Measurements from ENCODE around the gene ESR1. TPM values are rescaled to one million over a fixed set of nuclear protein-coding genes. Genes with fewer than 3 reads are reported as not detected.
A peak's percentile ranks its signal among the peaks of the same experiment; 100 is the strongest.

The ESR1 gene
- total RNA-seq, 6 donors from 2014 or later: 0.91 to 4.7 (median 2.8) TPM

DNA sequence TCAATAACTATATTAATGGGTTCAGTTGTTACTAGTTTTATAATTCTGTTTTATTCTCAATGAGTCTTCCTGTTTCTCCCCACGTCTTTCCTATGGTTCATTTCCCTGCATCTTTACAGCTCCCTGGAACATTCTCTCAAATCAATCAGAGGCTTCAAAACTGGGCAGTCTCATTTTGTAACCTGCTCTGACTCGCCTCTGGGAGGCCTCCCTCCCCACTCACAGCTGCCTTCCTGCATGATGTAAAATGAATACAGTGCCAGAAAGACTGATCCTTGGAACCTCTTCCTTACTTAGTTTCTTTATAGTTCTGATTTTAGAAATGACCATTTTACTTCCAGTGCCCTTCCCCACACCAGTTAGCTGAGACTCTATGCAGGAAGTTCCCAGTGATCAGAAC lies 103.9 kb downstream of the ESR1 start:
- TF ChIP-seq CTCF (IDR thresholded peaks at IDR 0.05): no peak
- TF ChIP-seq POLR2A (IDR thresholded peaks at IDR 0.05): no peak
- no peak for TF ChIP-seq EP300 (IDR thresholded peaks at IDR 0.05)
- no peak for TF ChIP-seq POLR2AphosphoS5 (IDR thresholded peaks at IDR 0.05)
- ATAC-seq (ENCODE audit: low FRiP score in 2 of 2) (no peak), DNase-seq (no peak)
- no peaks in the 10 kb centered on the region for H3K27me3 ChIP-seq
- H3K9me3 ChIP-seq: no peaks in the 10 kb centered on the region
- H3K36me3 ChIP-seq: no peaks in the 10 kb centered on the region
- no peaks in the 10 kb centered on the region for H3K4me1 ChIP-seq
- H3K27ac ChIP-seq: no peak overlapping the region
- 57 to 69% methylated on average over 2 of the region's 2 CpGs for WGBS, 2 donors
- H3K4me3 ChIP-seq: no peak overlapping the region

DNA sequence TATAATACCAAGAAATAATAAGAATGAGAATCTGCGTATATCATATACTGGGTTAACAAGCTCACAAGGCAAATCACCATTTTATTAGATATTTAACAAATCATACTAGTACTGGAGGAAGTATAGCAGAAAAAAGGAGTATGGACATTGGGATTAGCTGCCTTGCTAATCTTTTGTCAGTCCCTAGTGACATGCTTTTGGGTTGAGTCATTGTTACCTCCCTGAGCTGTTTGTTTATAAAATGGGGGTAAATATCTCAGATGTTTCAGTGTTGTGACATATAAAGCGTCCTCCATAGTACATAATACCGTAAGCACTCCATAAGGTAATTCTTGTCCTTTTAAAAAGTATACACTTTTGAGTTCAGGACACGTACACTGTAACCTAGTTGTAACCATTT lies 107.0 kb downstream of the ESR1 start:
- Histone ChIP-seq H3K4me1 (no peaks in the 10 kb centered on the region), H3K9me3 (no peaks in the 10 kb centered on the region), H3K36me3 (no peaks in the 10 kb centered on the region), H3K27me3 (no peaks in the 10 kb centered on the region), H3K4me3 (no peak overlapping the region), H3K27ac (no peak overlapping the region)
- WGBS, 2 donors: 87% methylated on average over 4 of the region's 4 CpGs
- DNase-seq (no peak), ATAC-seq (ENCODE audit: low FRiP score in 2 of 2) (no peak)
- TF ChIP-seq CTCF (IDR thresholded peaks at IDR 0.05) (no peak), POLR2AphosphoS5 (IDR thresholded peaks at IDR 0.05) (no peak), POLR2A (IDR thresholded peaks at IDR 0.05) (no peak)

- Histone ChIP-seq H3K27me3 (no peaks in the 10 kb centered on the region), H3K4me1 (no peaks in the 10 kb centered on the region), H3K9me3 (no peaks in the 10 kb centered on the region), H3K36me3 (no peaks in the 10 kb centered on the region), H3K4me3 (no peak overlapping the region), H3K27ac (no peak overlapping the region)
- DNase-seq: no peak
- WGBS, 2 donors: 86 to 95% methylated on average over 3 of the region's 3 CpGs
- TF ChIP-seq CTCF (IDR thresholded peaks at IDR 0.05) (no peak), POLR2A (IDR thresholded peaks at IDR 0.05) (no peak), POLR2AphosphoS5 (IDR thresholded peaks at IDR 0.05) (no peak), EP300 (IDR thresholded peaks at IDR 0.05) (no peak)
- no peak for ATAC-seq (ENCODE audit: low FRiP score in 2 of 2)
Observed at GRCh38 chr6:151916075-151916474, 108.6 kb downstream of the ESR1 start.

DNA sequence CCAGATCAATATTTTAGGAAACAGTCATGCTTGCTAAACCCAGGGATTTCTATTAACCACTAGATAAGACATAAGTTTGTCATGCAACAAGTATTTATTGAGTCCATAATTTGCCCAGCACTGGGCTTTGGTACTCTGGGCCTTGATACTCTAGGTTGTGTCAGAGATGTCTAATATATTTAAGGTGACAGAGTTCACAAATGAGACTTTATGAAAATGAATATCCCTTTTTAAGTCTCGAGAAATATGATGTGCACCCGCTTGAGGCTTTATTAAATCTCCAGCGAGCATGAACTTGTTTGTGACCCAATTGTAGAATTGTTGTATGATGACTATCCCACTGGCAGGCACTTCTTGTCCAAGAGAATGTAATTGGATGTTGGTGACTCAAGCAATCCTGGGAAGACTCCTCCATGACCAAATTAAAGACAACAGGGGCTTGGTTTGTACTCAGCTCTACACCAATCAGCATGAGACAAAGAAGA lies 109.2 kb downstream of the ESR1 start:
- Histone ChIP-seq H3K4me1 (no peaks in the 10 kb centered on the region), H3K36me3 (no peaks in the 10 kb centered on the region), H3K27ac (no peak overlapping the region), H3K4me3 (no peak overlapping the region), H3K9me3 (no peaks in the 10 kb centered on the region), H3K27me3 (no peaks in the 10 kb centered on the region)
- TF ChIP-seq CTCF (IDR thresholded peaks at IDR 0.05) (no peak), EP300 (IDR thresholded peaks at IDR 0.05) (no peak), POLR2AphosphoS5 (IDR thresholded peaks at IDR 0.05) (no peak), POLR2A (IDR thresholded peaks at IDR 0.05) (no peak)
- DNase-seq: no peak
- peak; percentile 65 to 85 for ATAC-seq (ENCODE audit: low FRiP score in 2 of 2)
- 90 to 91% methylated on average over 3 of the region's 3 CpGs for WGBS, 2 donors

DNA sequence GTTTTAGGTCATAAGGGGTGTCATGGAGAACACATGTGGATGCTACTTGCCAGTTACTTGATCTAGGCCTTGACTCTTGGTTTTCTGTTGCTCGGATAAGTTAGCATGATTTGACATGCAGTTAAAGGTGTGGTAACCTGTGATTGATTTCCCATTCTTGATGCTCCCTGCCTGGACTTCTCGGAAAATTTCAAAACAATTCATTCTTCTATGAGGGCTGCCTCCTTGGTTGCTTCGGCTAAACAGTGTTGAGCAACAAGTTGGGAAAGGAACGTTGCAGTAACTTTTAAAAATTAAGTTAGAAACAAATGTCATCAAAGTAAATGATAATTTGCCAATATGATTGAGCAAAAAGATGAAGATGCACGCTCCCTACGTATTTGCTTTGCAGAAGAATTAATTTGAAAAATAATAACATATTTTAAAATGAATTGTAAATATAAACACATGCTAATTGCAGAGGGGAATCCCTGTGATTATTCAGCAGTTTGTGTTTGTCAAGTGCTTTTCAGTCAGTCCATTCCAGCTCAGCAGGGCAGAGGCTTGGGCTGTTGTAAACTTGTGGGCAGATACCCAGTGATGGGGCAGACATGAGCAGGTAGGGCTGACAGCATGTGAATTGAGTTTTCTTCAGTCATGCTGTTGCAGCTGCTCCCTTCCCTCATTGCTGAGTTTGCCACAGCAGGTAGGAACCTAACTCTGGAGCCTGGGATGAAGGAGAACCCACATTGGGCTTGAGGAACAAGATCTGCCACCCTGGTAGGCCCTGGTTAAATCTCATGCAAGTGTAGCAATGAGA lies 110.2 kb downstream of the ESR1 start:
- Histone ChIP-seq H3K27ac (no peak overlapping the region), H3K4me1 (no peaks in the 10 kb centered on the region), H3K27me3 (no peaks in the 10 kb centered on the region), H3K4me3 (no peak overlapping the region), H3K36me3 (no peaks in the 10 kb centered on the region), H3K9me3 (no peaks in the 10 kb centered on the region)
- 70 to 75% methylated on average over 6 of the region's 6 CpGs for WGBS, 2 donors
- TF ChIP-seq EP300 (IDR thresholded peaks at IDR 0.05): no peak
- TF ChIP-seq POLR2A (IDR thresholded peaks at IDR 0.05): no peak
- no peak for TF ChIP-seq POLR2AphosphoS5 (IDR thresholded peaks at IDR 0.05)
- no peak for TF ChIP-seq CTCF (IDR thresholded peaks at IDR 0.05)
- ATAC-seq (ENCODE audit: low FRiP score in 2 of 2) (no peak), DNase-seq (no peak)

Measured in upper lobe of left lung (tissue), 6 donors.